K562 (cell line): Measurements from ENCODE around the gene FLOT2. TPM values are rescaled to one million over a fixed set of nuclear protein-coding genes. Genes with fewer than 3 reads are reported as not detected.
A peak's percentile ranks its signal among the peaks of the same experiment; 100 is the strongest.

Experiments used
- BHLHE40 ChIP-seq: IDR thresholded peaks from 2 replicates; pipeline ENCODE4 v1.6.1; 2011; ENCODE audit warnings: low read length, improper control_type of control experiment
- CHD1 ChIP-seq: fragments of 200-600 bp; sonication (generic); IDR thresholded peaks from one replicate; pipeline ENCODE4 v1.6.1; 2012; ENCODE audit warnings: mild to moderate bottlenecking, moderate library complexity, low read length, inconsistent platforms
- CREB1 ChIP-seq, 2 experiments: sonication (generic) in 1 of 2; formaldehyde crosslinking in 1 of 2; IDR thresholded peaks; 2 replicates each; pipeline versions ENCODE4 v1.6.1 to v1.8.0; 2012 to 2022; ENCODE audit warnings: inconsistent platforms in 1 of 2, mild to moderate bottlenecking in 1 of 2, missing genetic modification reagents in 1 of 2, moderate library complexity in 1 of 2
- GABPB2 ChIP-seq: fragments of 250-450 bp; sonication (Bioruptor Pico); conservative IDR thresholded peaks from 2 replicates; pipeline ENCODE4 v1.5.1; 2021; ENCODE audit warnings: mild to moderate bottlenecking
- GTF2F1 ChIP-seq: IDR thresholded peaks from 2 replicates; pipeline ENCODE4 v1.6.1; 2011; ENCODE audit warnings: low read depth, low read length, improper control_type of control experiment
- MEIS2 ChIP-seq: fragments of 450-650 bp; IDR thresholded peaks from 2 replicates; pipeline ENCODE4 v1.6.1; 2014; ENCODE audit warnings: mild to moderate bottlenecking; ENCODE audit not compliant: partially characterized antibody
- PML ChIP-seq: IDR thresholded peaks from 2 replicates; pipeline ENCODE4 v1.6.1; 2012; ENCODE audit warnings: low read length, inconsistent platforms
- RAD51 ChIP-seq: fragments of 450-650 bp; IDR thresholded peaks from 2 replicates; pipeline ENCODE4 v1.7.1; 2016; ENCODE audit warnings: low read depth, mild to moderate bottlenecking, borderline replicate concordance
- SNIP1 ChIP-seq: fragments of 450-650 bp; IDR thresholded peaks from 2 replicates; pipeline ENCODE4 v1.7.1; 2017; ENCODE audit warnings: low read depth, mild to moderate bottlenecking
- polyA plus RNA-seq, 8 experiments: library from polyadenylated mRNA; depleted of rRNA in 4 of 8; stranded (reverse) in 5 of 8; unstranded in 3 of 8; fragments of >200 nt; fragmentation: Nextera tagmentation in 2 of 8; fragmentation: Illumina TruSeq in 1 of 8; extraction: Ambion mirVana in 2 of 8; extraction: Trizol in 1 of 8; gene quantifications; 2 replicates each; pipeline versions ENCODE4 v1.2.1 to v1.2.3, GENCODE V29; 2011 to 2014; ENCODE audit warnings: inconsistent platforms in 1 of 8, missing spikeins in 1 of 8
- total RNA-seq, 7 experiments: library from RNA; depleted of rRNA in 6 of 7; stranded (reverse); fragments of >200 nt in 6 of 7; fragmentation: Illumina TruSeq in 2 of 7; extraction: Trizol in 2 of 7; gene quantifications; 2 replicates each; pipeline versions ENCODE4 v1.2.1 to v1.2.3, GENCODE V29; 2011 to 2021; ENCODE audit warnings: low replicate concordance in 1 of 7
- TF ChIP-seq, protein P1 (sequence below): fragments of 200-800 bp; sonication (Bioruptor generic); IDR thresholded peaks from 2 replicates; pipeline ENCODE4 v1.6.1; 2017; ENCODE audit warnings: missing genetic modification characterization, missing compliant biosample characterization
- TF ChIP-seq, protein P2 (sequence below): sonication (generic); formaldehyde crosslinking; IDR thresholded peaks from 2 replicates; pipeline ENCODE4 v1.8.1; 2023; ENCODE audit warnings: mild to moderate bottlenecking, missing genetic modification reagents
- TF ChIP-seq, protein P3 (sequence below): sonication (generic); formaldehyde crosslinking; IDR thresholded peaks from 2 replicates; pipeline ENCODE4 v1.8.0; 2022; ENCODE audit warnings: mild to moderate bottlenecking, missing genetic modification reagents, borderline replicate concordance

The FLOT2 gene
- total and polyA plus RNA-seq, 9 of the 15 experiments (the other 6 are each of a cell fraction or from before 2014, with no cell fraction given): 17.5 to 138 (median 41.7) TPM

DNA sequence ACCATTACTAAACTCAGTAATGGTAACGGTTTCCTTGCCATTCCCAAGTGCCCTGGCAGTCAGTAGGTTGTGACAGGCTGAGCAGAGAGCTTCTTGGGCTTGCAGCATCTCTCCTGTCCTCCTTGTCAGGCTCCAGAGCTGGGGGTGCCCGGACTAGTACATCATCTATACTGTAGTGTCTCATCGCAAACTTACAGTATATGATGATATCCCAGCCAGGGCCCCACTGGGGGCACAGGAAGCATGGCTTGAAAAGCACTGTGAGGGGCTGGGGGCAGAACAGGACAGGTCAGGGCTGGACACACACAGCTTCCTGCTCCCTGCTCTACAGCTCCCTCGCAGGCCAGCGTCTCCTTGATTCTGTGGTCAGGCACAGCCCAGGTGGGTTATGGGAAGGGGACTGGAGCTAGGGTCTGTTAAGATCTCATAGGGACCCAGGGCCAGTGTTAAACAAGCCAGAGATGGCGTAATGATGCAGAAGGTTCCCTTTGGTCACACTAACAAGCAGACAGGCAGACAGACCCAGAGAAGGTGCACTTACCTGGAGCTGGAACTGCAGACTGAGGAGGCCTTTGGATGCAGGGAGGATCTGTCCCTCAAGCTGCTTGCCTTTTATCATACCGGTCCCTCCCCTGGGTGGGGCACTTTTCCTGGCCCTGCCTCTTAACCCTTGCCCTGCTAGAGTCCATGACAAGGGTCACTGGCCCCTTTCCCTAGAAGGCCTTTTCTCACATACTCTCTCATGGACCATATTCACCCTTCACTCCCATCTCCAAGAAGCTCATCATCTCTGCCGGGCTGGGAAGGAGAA, 35.9 kb downstream of the FLOT2 start (continued):
- TF ChIP-seq, protein P1, sequence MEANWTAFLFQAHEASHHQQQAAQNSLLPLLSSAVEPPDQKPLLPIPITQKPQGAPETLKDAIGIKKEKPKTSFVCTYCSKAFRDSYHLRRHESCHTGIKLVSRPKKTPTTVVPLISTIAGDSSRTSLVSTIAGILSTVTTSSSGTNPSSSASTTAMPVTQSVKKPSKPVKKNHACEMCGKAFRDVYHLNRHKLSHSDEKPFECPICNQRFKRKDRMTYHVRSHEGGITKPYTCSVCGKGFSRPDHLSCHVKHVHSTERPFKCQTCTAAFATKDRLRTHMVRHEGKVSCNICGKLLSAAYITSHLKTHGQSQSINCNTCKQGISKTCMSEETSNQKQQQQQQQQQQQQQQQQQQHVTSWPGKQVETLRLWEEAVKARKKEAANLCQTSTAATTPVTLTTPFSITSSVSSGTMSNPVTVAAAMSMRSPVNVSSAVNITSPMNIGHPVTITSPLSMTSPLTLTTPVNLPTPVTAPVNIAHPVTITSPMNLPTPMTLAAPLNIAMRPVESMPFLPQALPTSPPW (CRISPR knock-in tag): peak; percentile 28; the same call in 1 of the 2 replicates
- TF ChIP-seq CREB1 (IDR thresholded peaks at IDR 0.05): no peak; the same call in 1 of the 2 replicates
- no peak for TF ChIP-seq CREB1 (CRISPR knock-in tag; IDR thresholded peaks at IDR 0.05)
- TF ChIP-seq, protein P2, sequence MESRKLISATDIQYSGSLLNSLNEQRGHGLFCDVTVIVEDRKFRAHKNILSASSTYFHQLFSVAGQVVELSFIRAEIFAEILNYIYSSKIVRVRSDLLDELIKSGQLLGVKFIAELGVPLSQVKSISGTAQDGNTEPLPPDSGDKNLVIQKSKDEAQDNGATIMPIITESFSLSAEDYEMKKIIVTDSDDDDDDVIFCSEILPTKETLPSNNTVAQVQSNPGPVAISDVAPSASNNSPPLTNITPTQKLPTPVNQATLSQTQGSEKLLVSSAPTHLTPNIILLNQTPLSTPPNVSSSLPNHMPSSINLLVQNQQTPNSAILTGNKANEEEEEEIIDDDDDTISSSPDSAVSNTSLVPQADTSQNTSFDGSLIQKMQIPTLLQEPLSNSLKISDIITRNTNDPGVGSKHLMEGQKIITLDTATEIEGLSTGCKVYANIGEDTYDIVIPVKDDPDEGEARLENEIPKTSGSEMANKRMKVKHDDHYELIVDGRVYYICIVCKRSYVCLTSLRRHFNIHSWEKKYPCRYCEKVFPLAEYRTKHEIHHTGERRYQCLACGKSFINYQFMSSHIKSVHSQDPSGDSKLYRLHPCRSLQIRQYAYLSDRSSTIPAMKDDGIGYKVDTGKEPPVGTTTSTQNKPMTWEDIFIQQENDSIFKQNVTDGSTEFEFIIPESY (CRISPR knock-in tag): no peak
- peak; percentile 75; the same call in 1 of the 2 replicates for TF ChIP-seq GTF2F1
- no peak for TF ChIP-seq CHD1
- TF ChIP-seq RAD51: no peak
- TF ChIP-seq PML: peak; percentile 47
- no peak for TF ChIP-seq BHLHE40
- no peak for TF ChIP-seq MEIS2
- TF ChIP-seq SNIP1: no peak
- TF ChIP-seq, protein P3, sequence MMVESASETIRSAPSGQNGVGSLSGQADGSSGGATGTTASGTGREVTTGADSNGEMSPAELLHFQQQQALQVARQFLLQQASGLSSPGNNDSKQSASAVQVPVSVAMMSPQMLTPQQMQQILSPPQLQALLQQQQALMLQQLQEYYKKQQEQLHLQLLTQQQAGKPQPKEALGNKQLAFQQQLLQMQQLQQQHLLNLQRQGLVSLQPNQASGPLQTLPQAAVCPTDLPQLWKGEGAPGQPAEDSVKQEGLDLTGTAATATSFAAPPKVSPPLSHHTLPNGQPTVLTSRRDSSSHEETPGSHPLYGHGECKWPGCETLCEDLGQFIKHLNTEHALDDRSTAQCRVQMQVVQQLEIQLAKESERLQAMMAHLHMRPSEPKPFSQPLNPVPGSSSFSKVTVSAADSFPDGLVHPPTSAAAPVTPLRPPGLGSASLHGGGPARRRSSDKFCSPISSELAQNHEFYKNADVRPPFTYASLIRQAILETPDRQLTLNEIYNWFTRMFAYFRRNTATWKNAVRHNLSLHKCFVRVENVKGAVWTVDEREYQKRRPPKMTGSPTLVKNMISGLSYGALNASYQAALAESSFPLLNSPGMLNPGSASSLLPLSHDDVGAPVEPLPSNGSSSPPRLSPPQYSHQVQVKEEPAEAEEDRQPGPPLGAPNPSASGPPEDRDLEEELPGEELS: 0 out of 2 replicates have a peak, but pooled peaks have one; percentile 54
- TF ChIP-seq GABPB2: no peak
